Measurements from ENCODE around the gene OSBPL3.

The OSBPL3 gene

DNA sequence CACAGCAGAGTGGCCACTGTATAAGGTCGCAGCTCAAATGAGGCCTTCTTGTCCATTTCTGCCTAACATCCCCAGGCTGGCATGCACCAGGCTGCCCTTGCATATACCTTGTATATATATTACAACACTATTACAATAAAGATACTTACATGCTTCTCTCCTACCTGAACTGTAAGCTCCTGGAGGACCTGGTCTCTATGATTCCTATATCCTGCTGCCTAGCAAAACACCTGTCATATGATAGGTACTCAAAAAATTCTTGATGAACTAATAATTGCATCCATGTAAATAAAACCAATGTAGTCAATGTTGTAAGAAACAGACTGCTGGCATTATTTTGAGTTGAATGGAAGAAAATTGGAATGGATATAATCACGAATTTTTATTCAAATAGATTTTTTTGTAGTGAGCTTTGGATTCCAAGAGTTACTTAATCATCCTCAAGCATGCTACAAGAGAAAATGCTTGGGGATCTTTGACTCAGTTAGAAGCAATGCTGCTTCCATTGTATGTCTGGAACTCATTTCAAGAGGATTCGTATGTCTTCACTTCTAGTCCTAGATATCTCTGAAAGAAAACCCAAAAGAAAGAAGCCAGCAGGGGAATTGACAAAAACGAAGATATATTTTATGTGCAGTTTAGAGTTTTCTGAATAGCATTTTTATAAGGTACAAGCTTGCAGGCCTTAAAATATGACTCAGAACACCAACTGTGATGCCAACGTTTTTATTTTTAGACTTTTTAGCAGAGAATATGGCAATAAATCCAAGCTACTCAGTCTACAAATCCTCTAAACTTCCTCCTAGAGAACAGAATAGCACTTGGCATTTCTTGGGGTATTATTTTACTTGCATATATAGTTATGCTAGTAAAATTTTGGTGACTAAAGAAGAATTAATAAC is 53.1 kb downstream of the OSBPL3 start:
- H3K27ac ChIP-seq = no peak overlapping the region
- no peaks in the 10 kb centered on the region for H3K36me3 ChIP-seq
- TF ChIP-seq, protein P1, sequence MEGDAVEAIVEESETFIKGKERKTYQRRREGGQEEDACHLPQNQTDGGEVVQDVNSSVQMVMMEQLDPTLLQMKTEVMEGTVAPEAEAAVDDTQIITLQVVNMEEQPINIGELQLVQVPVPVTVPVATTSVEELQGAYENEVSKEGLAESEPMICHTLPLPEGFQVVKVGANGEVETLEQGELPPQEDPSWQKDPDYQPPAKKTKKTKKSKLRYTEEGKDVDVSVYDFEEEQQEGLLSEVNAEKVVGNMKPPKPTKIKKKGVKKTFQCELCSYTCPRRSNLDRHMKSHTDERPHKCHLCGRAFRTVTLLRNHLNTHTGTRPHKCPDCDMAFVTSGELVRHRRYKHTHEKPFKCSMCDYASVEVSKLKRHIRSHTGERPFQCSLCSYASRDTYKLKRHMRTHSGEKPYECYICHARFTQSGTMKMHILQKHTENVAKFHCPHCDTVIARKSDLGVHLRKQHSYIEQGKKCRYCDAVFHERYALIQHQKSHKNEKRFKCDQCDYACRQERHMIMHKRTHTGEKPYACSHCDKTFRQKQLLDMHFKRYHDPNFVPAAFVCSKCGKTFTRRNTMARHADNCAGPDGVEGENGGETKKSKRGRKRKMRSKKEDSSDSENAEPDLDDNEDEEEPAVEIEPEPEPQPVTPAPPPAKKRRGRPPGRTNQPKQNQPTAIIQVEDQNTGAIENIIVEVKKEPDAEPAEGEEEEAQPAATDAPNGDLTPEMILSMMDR (IDR thresholded peaks at IDR 0.05; ENCODE audit: low read depth, low read length) = no peak
- H3K9me3 ChIP-seq (ENCODE audit: severe bottlenecking) = no peaks in the 10 kb centered on the region
- no peaks in the 10 kb centered on the region for H3K27me3 ChIP-seq (ENCODE audit: insufficient read depth, low read depth, severe bottlenecking)
- no peak for DNase-seq
- H3K4me3 ChIP-seq (ENCODE audit: low read depth, low read length) = no peak overlapping the region

DNA sequence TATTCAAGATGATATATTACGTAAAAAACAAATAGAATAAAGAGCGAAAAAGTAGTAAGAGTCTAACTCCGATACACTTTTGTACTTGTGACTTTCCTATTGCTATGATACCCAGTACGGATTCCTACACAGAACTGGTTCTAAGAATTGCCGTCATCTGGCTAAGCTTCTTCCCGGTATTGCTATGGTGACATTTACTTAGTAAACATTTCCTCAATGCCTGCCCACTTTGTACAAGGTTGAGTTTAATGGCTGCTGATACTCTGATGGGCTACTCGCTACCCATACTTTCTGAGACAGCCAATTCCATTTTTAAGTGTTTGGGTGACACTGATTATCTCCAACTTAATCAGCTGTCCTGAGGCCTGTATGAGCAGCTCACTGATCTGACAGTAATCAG is 55.6 kb downstream of the OSBPL3 start:
- TF ChIP-seq, protein P1 (IDR thresholded peaks at IDR 0.05; ENCODE audit: low read depth, low read length) = no peak
- no peak overlapping the region for H3K27ac ChIP-seq

DNA sequence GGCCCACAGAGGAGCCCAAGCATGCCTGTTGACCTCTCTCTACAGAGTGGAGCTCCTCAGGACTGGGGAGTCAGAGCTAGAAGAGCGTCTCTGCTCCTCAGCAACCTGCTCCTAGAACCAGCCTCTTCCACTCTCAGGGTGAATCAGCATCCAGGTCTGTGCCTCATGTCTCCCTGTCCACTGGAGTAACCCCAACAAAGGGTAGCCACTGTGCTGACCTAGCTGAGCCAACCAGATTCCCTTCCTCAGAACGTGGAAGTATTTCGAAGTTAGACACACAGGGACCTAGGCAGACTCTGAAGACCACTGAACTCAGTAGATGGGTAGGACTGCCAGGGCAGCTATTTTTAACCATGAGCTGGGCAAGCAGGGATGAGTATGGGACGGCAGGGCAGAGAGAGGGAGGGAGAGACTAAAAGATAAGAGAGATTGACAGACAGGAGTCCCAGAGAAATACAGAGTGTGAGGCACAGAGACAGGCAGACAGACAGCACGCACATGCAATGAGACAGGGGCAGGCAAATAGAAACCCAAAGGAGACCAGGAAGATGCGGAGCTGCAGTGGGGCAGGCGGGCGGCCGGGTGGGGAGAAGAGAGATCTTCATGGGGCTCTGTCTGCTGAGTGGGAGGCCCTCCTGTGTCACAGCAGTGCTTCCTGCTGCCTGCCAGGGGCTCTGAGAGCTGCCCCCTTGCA is 56.7 kb downstream of the OSBPL3 start:
- Histone ChIP-seq H3K36me3 (no peaks in the 10 kb centered on the region), H3K4me3 (ENCODE audit: low read depth, low read length) (no peak overlapping the region), H3K27ac (no peak overlapping the region), H3K27me3 (ENCODE audit: insufficient read depth, low read depth, severe bottlenecking) (no peaks in the 10 kb centered on the region), H3K9me3 (ENCODE audit: severe bottlenecking) (no peaks in the 10 kb centered on the region)
- TF ChIP-seq, protein P1 (IDR thresholded peaks at IDR 0.05; ENCODE audit: low read depth, low read length) = no peak
- DNase-seq = no peak

More for the DNA sequence above, 55.6 kb downstream of the OSBPL3 start:
- no peaks in the 10 kb centered on the region for H3K9me3 ChIP-seq (ENCODE audit: severe bottlenecking)
- DNase-seq = no peak
- H3K36me3 ChIP-seq = no peaks in the 10 kb centered on the region
- H3K4me3 ChIP-seq (ENCODE audit: low read depth, low read length) = no peak overlapping the region
- H3K27me3 ChIP-seq (ENCODE audit: insufficient read depth, low read depth, severe bottlenecking) = no peaks in the 10 kb centered on the region

DNA sequence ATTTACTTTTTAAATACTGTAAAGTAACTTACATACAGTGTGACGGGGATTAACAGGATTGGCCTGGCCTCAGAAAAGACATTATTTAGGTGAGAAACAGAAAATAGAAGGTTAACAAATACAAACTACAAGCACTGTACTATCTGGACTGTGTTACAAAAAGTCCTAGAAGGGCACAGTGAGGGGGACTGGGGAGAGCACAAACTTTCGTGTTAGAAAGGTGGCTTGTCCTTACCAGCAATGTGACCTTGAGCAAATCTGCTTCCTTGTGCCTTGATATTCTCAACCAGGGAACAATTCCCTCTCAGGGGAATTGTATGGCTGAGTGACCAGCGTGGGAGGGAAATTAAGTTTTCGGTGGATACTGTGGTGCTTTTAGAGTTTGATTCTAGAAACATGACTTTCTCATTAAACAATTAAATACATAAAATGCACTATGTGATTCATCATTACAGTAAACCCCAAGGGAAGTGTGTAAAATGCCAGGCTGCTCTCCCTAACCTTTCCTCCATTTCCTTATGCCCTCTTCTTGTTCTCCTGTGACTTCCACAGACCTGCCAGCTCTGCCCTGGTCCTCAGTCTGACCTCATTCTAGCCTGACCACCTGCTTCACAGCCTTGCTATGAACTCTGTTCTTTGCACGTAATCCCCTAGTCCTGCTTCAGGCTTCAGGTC is 57.7 kb downstream of the OSBPL3 start:
- no peak overlapping the region for H3K27ac ChIP-seq
- peak; percentile 44 for DNase-seq
- TF ChIP-seq, protein P1 (IDR thresholded peaks at IDR 0.05; ENCODE audit: low read depth, low read length) = no peak
- H3K27me3 ChIP-seq (ENCODE audit: insufficient read depth, low read depth, severe bottlenecking) = no peaks in the 10 kb centered on the region
- H3K36me3 ChIP-seq = no peaks in the 10 kb centered on the region
- H3K4me3 ChIP-seq (ENCODE audit: low read depth, low read length) = no peak overlapping the region
- H3K9me3 ChIP-seq (ENCODE audit: severe bottlenecking) = no peaks in the 10 kb centered on the region

DNA sequence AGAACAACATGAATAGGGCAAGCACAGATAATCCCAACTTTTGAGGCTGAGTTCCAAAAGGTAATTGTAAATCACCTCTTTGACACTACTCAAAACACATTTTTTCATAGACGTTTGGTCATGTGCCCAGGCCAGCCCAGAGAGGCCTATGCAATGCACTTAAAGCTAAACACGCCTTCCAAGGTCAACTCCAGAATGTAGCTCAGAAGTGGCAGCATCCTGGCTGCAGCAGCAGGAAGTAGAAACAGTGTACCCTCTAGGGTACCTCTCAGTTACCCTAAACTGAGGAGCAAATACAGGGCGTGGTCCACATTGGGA is 58.7 kb downstream of the OSBPL3 start:
- Histone ChIP-seq H3K4me3 (ENCODE audit: low read depth, low read length) (no peak overlapping the region), H3K9me3 (ENCODE audit: severe bottlenecking) (no peaks in the 10 kb centered on the region), H3K36me3 (no peaks in the 10 kb centered on the region), H3K27me3 (ENCODE audit: insufficient read depth, low read depth, severe bottlenecking) (no peaks in the 10 kb centered on the region), H3K27ac (no peak overlapping the region)
- TF ChIP-seq, protein P1 (IDR thresholded peaks at IDR 0.05; ENCODE audit: low read depth, low read length) = no peak
- DNase-seq = no peak

Measured in WERI-Rb-1 (cell line).